SK-N-SH treated with all-trans-retinoic acid at 6 μM for 48 hours (cell line): ENCODE measurements around the gene HOOK1.

ENCODE experiments used
- ARNTL ChIP-seq: fragments of 450-650 bp; formaldehyde crosslinking; IDR thresholded peaks from 2 replicates; pipeline ENCODE4 v1.5.0; 2020; ENCODE audit warnings: low read depth, mild to moderate bottlenecking, moderate library complexity, borderline replicate concordance
- BACH2 ChIP-seq: fragments of 250-450 bp; sonication (Bioruptor Pico); IDR thresholded peaks from 2 replicates; pipeline ENCODE4 v1.9.0; 2021; ENCODE audit warnings: mild to moderate bottlenecking, borderline replicate concordance
- CREB5 ChIP-seq: fragments of 250-450 bp; sonication (Bioruptor Pico); IDR thresholded peaks from 2 replicates; pipeline ENCODE4 v1.5.1; 2020; ENCODE audit warnings: low read depth, mild to moderate bottlenecking, moderate library complexity
- CSRNP3 ChIP-seq: fragments of 250-450 bp; sonication (Bioruptor Pico); IDR thresholded peaks from 2 replicates; pipeline ENCODE4 v1.5.1; 2021; ENCODE audit warnings: mild to moderate bottlenecking, moderate library complexity
- PATZ1 ChIP-seq: fragments of 250-450 bp; sonication (Bioruptor Pico); IDR thresholded peaks from 2 replicates; pipeline ENCODE4 v1.8.0; 2020; ENCODE audit warnings: mild to moderate bottlenecking, moderate library complexity, borderline replicate concordance
- PPARA ChIP-seq: fragments of 250-450 bp; sonication (Bioruptor Pico); IDR thresholded peaks from 2 replicates; pipeline ENCODE4 v1.5.0; 2020; ENCODE audit warnings: mild to moderate bottlenecking, borderline replicate concordance
- TSHZ2 ChIP-seq: fragments of 250-450 bp; sonication (Bioruptor Pico); IDR thresholded peaks from 2 replicates; pipeline ENCODE4 v1.5.0; 2020; ENCODE audit warnings: mild to moderate bottlenecking, moderate library complexity
- ZC3H10 ChIP-seq: fragments of 250-450 bp; sonication (Bioruptor Pico); IDR thresholded peaks from 2 replicates; pipeline ENCODE4 v1.5.1; 2021; ENCODE audit warnings: mild to moderate bottlenecking, moderate library complexity
- ZFP3 ChIP-seq: fragments of 250-450 bp; sonication (Bioruptor Pico); IDR thresholded peaks from 2 replicates; pipeline ENCODE4 v1.5.0; 2020; ENCODE audit warnings: mild to moderate bottlenecking, moderate library complexity
- ZFP30 ChIP-seq: fragments of 450-650 bp; formaldehyde crosslinking; IDR thresholded peaks from 2 replicates; pipeline ENCODE4 v1.5.0; 2022; ENCODE audit warnings: mild to moderate bottlenecking, moderate library complexity
- ZNF565 ChIP-seq: fragments of 450-650 bp; formaldehyde crosslinking; conservative IDR thresholded peaks from 2 replicates; pipeline ENCODE4 v1.5.0; 2020; ENCODE audit warnings: low read depth, mild to moderate bottlenecking, moderate library complexity

- no peak for TF ChIP-seq TSHZ2 (CRISPR knock-in tag)
- no peak for TF ChIP-seq ZNF565
- no peak for TF ChIP-seq ZC3H10 (CRISPR knock-in tag)
- TF ChIP-seq ARNTL (CRISPR knock-in tag) = no peak
- TF ChIP-seq ZFP30 (CRISPR knock-in tag) = no peak
- TF ChIP-seq BACH2 (CRISPR knock-in tag) = no peak
- no peak for TF ChIP-seq PATZ1
- TF ChIP-seq ZFP3 = no peak
- no peak for TF ChIP-seq CREB5
- no peak for TF ChIP-seq CSRNP3 (CRISPR knock-in tag)
- TF ChIP-seq PPARA (CRISPR knock-in tag) = no peak
Observed at GRCh38 chr1:59775480-59775879, 39.3 kb upstream of the HOOK1 start.
